Smooth muscle cell (in vitro differentiated cells): ENCODE measurements around the gene CCDC157. TPM values are rescaled to one million over a fixed set of nuclear protein-coding genes. Genes with fewer than 3 reads are reported as not detected.

ENCODE experiments used
- DNase-seq: peaks from one replicate; lab custom pipeline; 2025; ENCODE audit not compliant: unreplicated experiment; lab: John Stamatoyannopoulos, UW
- H2AFZ ChIP-seq: fragments of 200-600 bp; sonication (generic); 2 replicates; pipeline ENCODE4 v1.6.0; 2016; ENCODE audit warnings: antibody characterized with exemption, low read depth, mild to moderate bottlenecking
- H3F3A ChIP-seq: fragments of 200-600 bp; sonication (generic); 2 replicates; pipeline ENCODE4 v1.6.0; 2017; ENCODE audit warnings: antibody characterized with exemption, low read depth
- H3K27ac ChIP-seq: fragments of 200-600 bp; sonication (generic); 2 replicates; pipeline ENCODE4 v1.5.1; 2016; ENCODE audit warnings: low read depth, mild to moderate bottlenecking
- H3K27me3 ChIP-seq: fragments of 200-600 bp; sonication (generic); 2 replicates; pipeline ENCODE4 v1.6.1; 2016; ENCODE audit warnings: low read depth, mild to moderate bottlenecking
- H3K36me3 ChIP-seq: fragments of 200-600 bp; sonication (generic); 2 replicates; pipeline ENCODE4 v1.5.1; 2016; ENCODE audit warnings: low read depth
- H3K4me1 ChIP-seq: fragments of 200-600 bp; sonication (generic); 2 replicates; pipeline ENCODE4 v1.5.1; 2016; ENCODE audit warnings: low read depth
- H3K4me2 ChIP-seq: fragments of 200-600 bp; sonication (generic); 2 replicates; pipeline ENCODE4 v1.6.0; 2016; ENCODE audit warnings: mild to moderate bottlenecking
- H3K4me3 ChIP-seq: fragments of 200-600 bp; sonication (generic); 2 replicates; pipeline ENCODE4 v1.5.1; 2016; ENCODE audit warnings: mild to moderate bottlenecking
- H3K79me2 ChIP-seq: fragments of 200-600 bp; sonication (generic); 2 replicates; pipeline ENCODE4 v1.6.0; 2016; ENCODE audit warnings: low read depth, mild to moderate bottlenecking
- H3K9ac ChIP-seq: fragments of 200-600 bp; sonication (generic); 2 replicates; pipeline ENCODE4 v1.6.0; 2016; ENCODE audit warnings: low read depth
- H3K9me3 ChIP-seq: fragments of 200-600 bp; sonication (generic); replicated peaks from 2 replicates; pipeline ENCODE4 v1.5.1; 2016; ENCODE audit warnings: low read depth
- H4K20me1 ChIP-seq: fragments of 200-600 bp; sonication (generic); 2 replicates; pipeline ENCODE4 v1.6.0; 2016; ENCODE audit warnings: low read depth
- CTCF ChIP-seq: fragments of 200-600 bp; sonication (generic); IDR thresholded peaks from 2 replicates; pipeline ENCODE4 v1.5.1; 2017; ENCODE audit warnings: borderline replicate concordance, mild to moderate bottlenecking, antibody characterized with exemption; ENCODE audit not compliant: insufficient read depth, poor library complexity, severe bottlenecking
- WGBS: methylation state at CpG from one replicate; pipeline ENCODE4 v1.1.7; 2016; ENCODE audit warnings: low lambda C conversion rate; 5-methylcytosine and 5-hydroxymethylcytosine counted together
- polyA plus RNA-seq: library from polyadenylated mRNA; unstranded; fragments of >200 nt; fragmentation: Nextera tagmentation; extraction: Ambion mirVana; gene quantifications from 2 replicates; pipeline ENCODE4 v1.2.1, GENCODE V29; 2016
- total RNA-seq: library from RNA; depleted of rRNA; stranded (reverse); fragments of >200 nt; gene quantifications from 2 replicates; pipeline ENCODE4 v1.2.3, GENCODE V29; 2014

The CCDC157 gene
- total and polyA plus RNA-seq, 2 experiments from 2014 or later, result 2.5 to 4.8 TPM

- Histone ChIP-seq H2AFZ (no peak overlapping the region), H3K4me1 (no peaks in the 10 kb centered on the region), H3K27ac (no peak overlapping the region), H3K79me2 (no peaks in the 10 kb centered on the region), H3K27me3 (no peaks in the 10 kb centered on the region), H3F3A (no peaks in the 10 kb centered on the region), H3K9me3 (no peaks in the 10 kb centered on the region), H3K4me2 (no peak overlapping the region), H3K36me3 (peaks cover 43% of the 10 kb centered on the region), H3K4me3 (no peak overlapping the region), H3K9ac (no peak overlapping the region), H4K20me1 (peaks cover 12% of the 10 kb centered on the region)
- 91% methylated on average over 16 of the region's 16 CpGs for WGBS
- no peak for DNase-seq
- TF ChIP-seq CTCF, result no peak
These were observed 15.7 kb upstream of the CCDC157 start for GRCh38 chr22:30340911-30341685.

- H3K79me2 ChIP-seq, result peaks cover 16% of the 10 kb centered on the region
- H3K27me3 ChIP-seq, result no peaks in the 10 kb centered on the region
- no peaks in the 10 kb centered on the region for H3K9me3 ChIP-seq
- 97% methylated on average over 13 of the region's 13 CpGs for WGBS
- no peaks in the 10 kb centered on the region for H3K4me1 ChIP-seq
- peaks cover 38% of the 10 kb centered on the region for H3K36me3 ChIP-seq
- H4K20me1 ChIP-seq, result peaks cover 47% of the 10 kb centered on the region
- H2AFZ ChIP-seq, result no peak overlapping the region
- H3K4me3 ChIP-seq, result no peak overlapping the region
- H3K9ac ChIP-seq, result no peak overlapping the region
- H3K27ac ChIP-seq, result no peak overlapping the region
- DNase-seq, result no peak
- H3K4me2 ChIP-seq, result no peak overlapping the region
- H3F3A ChIP-seq, result no peaks in the 10 kb centered on the region
- no peak for TF ChIP-seq CTCF
These were observed 12.2 kb upstream of the CCDC157 start for GRCh38 chr22:30344447-30345200.

- Histone ChIP-seq H3K4me3 (no peak overlapping the region), H3K9me3 (no peaks in the 10 kb centered on the region), H4K20me1 (peaks cover 75% of the 10 kb centered on the region), H3K4me2 (no peak overlapping the region), H3K79me2 (peaks cover 39% of the 10 kb centered on the region), H3K4me1 (no peaks in the 10 kb centered on the region), H3K27me3 (no peaks in the 10 kb centered on the region), H3F3A (no peaks in the 10 kb centered on the region), H3K36me3 (peaks cover 32% of the 10 kb centered on the region), H2AFZ (no peak overlapping the region), H3K9ac (no peak overlapping the region), H3K27ac (no peak overlapping the region)
- 94% methylated on average over 5 of the region's 5 CpGs for WGBS
- DNase-seq, result no peak
- no peak for TF ChIP-seq CTCF
These were observed 9.4 kb upstream of the CCDC157 start for GRCh38 chr22:30347255-30347892.
